LNCaP clone FGC (cell line): Measurements from ENCODE around the gene DUSP22.

ENCODE experiments used
- DNase-seq: peaks from one replicate; pipeline ENCODE4 v3.0.0-alpha.2; 2011; ENCODE audit warnings: low read depth
- H3K4me3 ChIP-seq: 2 replicates; pipeline ENCODE4 v1.5.1; 2011; ENCODE audit warnings: mild to moderate bottlenecking, low read depth, low read length, control low read depth
- TF ChIP-seq, protein P1 (sequence below): IDR thresholded peaks from 2 replicates; pipeline ENCODE4 v1.5.1; 2012; ENCODE audit warnings: mild to moderate bottlenecking; ENCODE audit not compliant: control insufficient read depth, insufficient read depth; ENCODE audit errors: extremely low read depth

The DUSP22 gene

DNA sequence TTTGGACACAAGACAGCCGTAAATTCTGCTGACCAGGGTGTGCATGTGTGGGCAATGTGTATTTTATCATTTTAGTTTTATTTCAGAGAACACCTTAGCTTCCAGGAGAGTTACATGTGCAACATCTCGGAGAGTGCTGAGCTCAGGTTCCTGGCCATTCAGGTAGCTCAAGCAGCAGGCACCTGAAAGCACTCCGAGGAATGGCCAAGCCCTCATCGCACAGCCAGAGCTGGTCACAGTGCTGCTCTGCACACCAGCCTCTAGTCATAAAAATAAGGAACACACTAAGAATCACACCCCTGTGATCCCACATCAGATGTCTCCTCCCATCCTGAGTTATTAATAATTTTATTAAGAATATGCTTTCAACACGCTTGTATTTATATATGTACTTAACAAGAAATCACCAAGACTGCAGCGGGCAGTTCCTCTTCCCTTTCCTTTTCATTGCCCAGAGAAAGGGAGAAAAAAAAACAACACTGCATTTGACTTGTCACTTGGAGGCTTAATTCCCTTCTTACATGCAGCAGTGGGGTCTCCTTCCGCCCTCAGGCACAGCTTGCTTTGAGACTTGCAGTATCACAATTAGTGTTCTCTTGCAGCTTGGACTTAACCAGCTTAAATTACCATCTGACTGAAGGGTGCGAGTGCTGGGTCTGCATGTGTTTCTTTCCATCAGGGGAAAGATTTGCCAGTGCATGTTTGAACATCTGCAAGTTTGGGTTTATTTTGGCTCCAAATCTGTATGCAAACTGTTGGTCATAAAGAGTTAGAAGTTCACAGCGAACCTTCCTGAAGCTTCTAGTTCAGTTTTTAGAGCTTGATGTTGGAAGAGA, 63.3 kb downstream of the DUSP22 start:
- no peak overlapping the region for H3K4me3 ChIP-seq
- TF ChIP-seq, protein P1, sequence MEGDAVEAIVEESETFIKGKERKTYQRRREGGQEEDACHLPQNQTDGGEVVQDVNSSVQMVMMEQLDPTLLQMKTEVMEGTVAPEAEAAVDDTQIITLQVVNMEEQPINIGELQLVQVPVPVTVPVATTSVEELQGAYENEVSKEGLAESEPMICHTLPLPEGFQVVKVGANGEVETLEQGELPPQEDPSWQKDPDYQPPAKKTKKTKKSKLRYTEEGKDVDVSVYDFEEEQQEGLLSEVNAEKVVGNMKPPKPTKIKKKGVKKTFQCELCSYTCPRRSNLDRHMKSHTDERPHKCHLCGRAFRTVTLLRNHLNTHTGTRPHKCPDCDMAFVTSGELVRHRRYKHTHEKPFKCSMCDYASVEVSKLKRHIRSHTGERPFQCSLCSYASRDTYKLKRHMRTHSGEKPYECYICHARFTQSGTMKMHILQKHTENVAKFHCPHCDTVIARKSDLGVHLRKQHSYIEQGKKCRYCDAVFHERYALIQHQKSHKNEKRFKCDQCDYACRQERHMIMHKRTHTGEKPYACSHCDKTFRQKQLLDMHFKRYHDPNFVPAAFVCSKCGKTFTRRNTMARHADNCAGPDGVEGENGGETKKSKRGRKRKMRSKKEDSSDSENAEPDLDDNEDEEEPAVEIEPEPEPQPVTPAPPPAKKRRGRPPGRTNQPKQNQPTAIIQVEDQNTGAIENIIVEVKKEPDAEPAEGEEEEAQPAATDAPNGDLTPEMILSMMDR = no peak
- DNase-seq = peak; percentile 67

DNA sequence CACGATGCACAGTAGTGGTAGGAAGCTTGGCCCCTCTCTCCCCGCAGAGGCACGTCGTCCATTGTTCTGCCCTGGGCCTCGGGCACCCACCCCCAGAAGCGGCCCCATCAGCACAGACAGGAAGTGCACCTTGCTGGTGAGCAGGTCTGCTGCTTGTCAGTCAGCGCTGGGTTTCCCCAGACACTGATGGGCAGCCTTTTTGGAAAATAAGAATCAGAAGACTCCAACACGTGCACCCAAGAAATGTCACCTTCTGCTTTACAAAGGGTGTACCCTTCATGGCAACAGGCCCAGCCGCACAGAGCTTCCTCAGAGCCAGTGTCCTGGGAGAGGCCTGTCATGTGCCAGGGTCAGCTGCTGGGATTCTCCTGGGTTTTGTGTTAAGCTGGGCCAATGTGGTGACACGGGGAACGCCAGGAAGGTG, 64.6 kb downstream of the DUSP22 start:
- no peak for DNase-seq
- TF ChIP-seq, protein P1 = no peak
- H3K4me3 ChIP-seq = no peak overlapping the region

DNA sequence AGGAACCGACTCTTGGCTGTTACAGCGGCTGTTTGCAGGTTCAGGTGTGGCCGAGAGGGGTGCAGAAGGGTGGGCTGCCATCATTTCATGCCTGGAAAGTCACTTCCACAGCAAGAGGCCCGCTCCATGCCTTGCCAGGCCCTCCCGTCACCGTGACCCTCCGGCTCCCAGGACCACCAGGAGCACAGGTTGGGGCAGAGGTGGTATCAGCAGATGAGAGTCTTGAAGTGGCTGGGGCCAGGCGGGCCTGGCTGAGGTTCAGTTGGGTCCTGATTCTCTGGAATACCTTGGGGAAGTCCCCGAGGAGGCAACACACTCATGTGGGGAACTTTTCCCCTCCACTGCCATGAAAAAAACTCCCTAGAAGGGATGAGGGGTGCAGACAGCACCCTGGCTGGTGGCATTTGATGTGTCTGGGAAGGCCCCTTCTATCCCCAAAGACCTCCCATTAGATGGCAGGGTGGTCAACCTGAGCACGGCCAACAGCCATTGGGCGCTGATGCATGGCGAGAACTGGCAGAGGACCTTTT, 65.0 kb downstream of the DUSP22 start:
- TF ChIP-seq, protein P1 = no peak
- DNase-seq = no peak

DNA sequence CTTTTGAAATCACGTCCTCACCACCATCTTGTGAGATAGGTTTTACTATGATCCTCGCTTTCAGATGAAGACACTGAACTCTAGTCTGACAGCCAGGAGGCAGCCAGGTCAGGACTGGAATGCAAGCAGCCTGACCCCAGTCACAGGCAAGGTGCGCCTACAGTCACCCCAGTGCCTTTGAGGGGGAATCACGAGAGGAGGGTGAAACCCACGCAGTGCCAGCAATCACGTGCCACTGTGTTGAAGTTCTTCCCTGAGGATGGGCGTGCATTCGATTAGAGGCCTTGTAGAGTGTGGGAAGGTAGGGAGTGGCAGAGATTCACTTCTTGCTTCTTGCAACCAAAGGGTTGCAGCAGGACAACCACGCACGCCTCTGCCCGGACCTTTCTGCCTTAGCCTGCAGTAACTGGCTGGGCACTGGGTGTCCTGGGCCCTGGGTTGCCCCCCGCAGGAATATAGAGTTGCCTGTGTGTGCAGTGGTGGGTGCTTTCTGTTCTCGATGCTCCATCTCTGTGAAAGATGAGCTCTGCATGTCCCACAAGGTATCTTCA, 65.6 kb downstream of the DUSP22 start:
- DNase-seq = no peak
- no peak overlapping the region for H3K4me3 ChIP-seq
- TF ChIP-seq, protein P1 = no peak

More for the DNA sequence above, 65.0 kb downstream of the DUSP22 start:
- H3K4me3 ChIP-seq = no peak overlapping the region

DNA sequence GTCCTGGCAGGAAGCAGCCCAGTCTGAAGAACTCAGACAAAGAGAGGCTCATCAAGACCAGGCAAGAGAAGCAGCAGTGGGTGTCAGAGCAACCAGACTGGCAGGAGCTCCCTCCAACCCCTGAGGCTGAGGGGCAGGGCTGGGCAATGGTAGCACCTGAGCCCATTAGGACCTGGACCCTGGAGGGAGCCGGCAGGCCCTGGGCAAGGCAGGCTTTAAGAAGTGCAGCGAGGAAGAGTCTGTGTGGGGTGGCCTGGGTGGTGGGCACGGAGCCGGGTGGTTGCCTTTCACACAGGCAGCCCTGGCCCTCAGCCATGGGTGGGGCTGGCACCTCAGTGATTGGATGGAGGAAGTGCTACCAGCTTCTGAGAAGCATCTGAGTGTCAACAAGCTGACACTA, 66.1 kb downstream of the DUSP22 start:
- no peak overlapping the region for H3K4me3 ChIP-seq
- TF ChIP-seq, protein P1 = no peak
- no peak for DNase-seq

DNA sequence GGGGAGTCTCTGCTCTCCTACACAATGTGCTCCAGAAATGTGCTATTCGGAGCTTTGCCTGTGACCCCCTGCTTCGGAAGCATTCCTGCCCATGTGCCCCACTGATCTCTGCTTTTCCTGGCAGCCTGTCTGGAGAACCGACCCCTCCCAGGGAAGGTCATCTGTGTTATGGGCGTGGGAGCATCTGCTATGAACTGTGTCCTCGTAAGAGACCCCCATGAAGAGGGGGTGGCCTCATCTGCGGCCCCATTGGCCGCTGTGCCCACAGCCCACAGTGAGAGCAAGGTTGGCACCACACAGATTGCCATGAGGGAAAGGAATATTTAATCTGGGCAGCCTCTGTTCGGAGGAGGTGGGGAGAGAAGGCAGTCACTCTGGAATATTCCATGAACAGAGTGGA, 66.6 kb downstream of the DUSP22 start:
- H3K4me3 ChIP-seq = no peak overlapping the region
- TF ChIP-seq, protein P1 = no peak
- DNase-seq = no peak
